ENCODE data around the gene LRRK1.

Gene LRRK1

GRCh38 chr15:100900136-100900794, 18.9 kb upstream of the LRRK1 start:
- H3K23ac ChIP-seq (ENCODE audit: low read length) = no peak overlapping the region
- peaks cover 5 to 10% of the 10 kb centered on the region in 2 experiments for H3K4me1 ChIP-seq (ENCODE audit: control insufficient read depth in 1 of 2, insufficient read depth in 2 of 2, low read length in 2 of 2)
- H2AFZ ChIP-seq (ENCODE audit: insufficient read depth, low read length, poor library complexity) = no peak overlapping the region
- no peak overlapping the region for H3K27ac ChIP-seq (ENCODE audit: low read depth, low read length)
- no peak overlapping the region for H2BK120ac ChIP-seq (ENCODE audit: insufficient read depth, low read length, poor library complexity)
- H3K9ac ChIP-seq (ENCODE audit: low read length) = no peak overlapping the region
- no peak for DNase-seq
- H3K4me3 ChIP-seq (ENCODE audit: low read depth, low read length) = no peak overlapping the region
- H3K4ac ChIP-seq (ENCODE audit: low read depth, low read length) = no peak overlapping the region
- H2BK5ac ChIP-seq (ENCODE audit: low read depth, low read length, poor library complexity) = no peak overlapping the region
- no peak overlapping the region for H4K8ac ChIP-seq (ENCODE audit: low read depth, low read length)
- no peak overlapping the region for H4K12ac ChIP-seq (ENCODE audit: low read depth, low read length)
- H3K9me3 ChIP-seq (ENCODE audit: insufficient read depth, low read depth, low read length) = no peaks in the 10 kb centered on the region
- H3K14ac ChIP-seq (ENCODE audit: low read length) = no peak overlapping the region
- H2BK12ac ChIP-seq (ENCODE audit: low read length) = no peak overlapping the region
- no peak overlapping the region for H3K18ac ChIP-seq (ENCODE audit: low read length)
- H3K36me3 ChIP-seq (ENCODE audit: control insufficient read depth in 1 of 2, insufficient read depth in 2 of 2, low read length in 2 of 2) = no peaks in the 10 kb centered on the region
- H2AK5ac ChIP-seq (ENCODE audit: low read length) = no peak overlapping the region
- no peaks in the 10 kb centered on the region for H3K79me2 ChIP-seq (ENCODE audit: control insufficient read depth, insufficient read depth, low read length, poor library complexity)
- H3K27me3 ChIP-seq (ENCODE audit: insufficient read depth, low read length) = no peaks in the 10 kb centered on the region
- H3K4me2 ChIP-seq (ENCODE audit: low read length) = no peak overlapping the region
- no CpG with 5 or more reads among the region's 13 CpGs for WGBS (ENCODE audit: extremely low coverage, insufficient coverage, insufficient read length)
- no peak overlapping the region for H4K91ac ChIP-seq (ENCODE audit: low read depth, low read length)
- peaks cover 4% of the 10 kb centered on the region for H3K79me1 ChIP-seq (ENCODE audit: low read length)

GRCh38 chr15:100900795-100901169, 18.4 kb upstream of the LRRK1 start:
- Histone ChIP-seq H3K79me1 (ENCODE audit: low read length) (no peaks in the 10 kb centered on the region), H4K8ac (ENCODE audit: low read depth, low read length) (no peak overlapping the region), H4K12ac (ENCODE audit: low read depth, low read length) (no peak overlapping the region), H3K4ac (ENCODE audit: low read depth, low read length) (no peak overlapping the region), H2AK5ac (ENCODE audit: low read length) (no peak overlapping the region), H3K4me3 (ENCODE audit: low read depth, low read length) (no peak overlapping the region), H2BK12ac (ENCODE audit: low read length) (no peak overlapping the region), H3K4me2 (ENCODE audit: low read length) (no peak overlapping the region), H3K36me3 (ENCODE audit: control insufficient read depth in 1 of 2, insufficient read depth in 2 of 2, low read length in 2 of 2) (no peaks in the 10 kb centered on the region), H2BK120ac (ENCODE audit: insufficient read depth, low read length, poor library complexity) (no peak overlapping the region), H2AFZ (ENCODE audit: insufficient read depth, low read length, poor library complexity) (no peak overlapping the region), H3K4me1 (ENCODE audit: control insufficient read depth in 1 of 2, insufficient read depth in 2 of 2, low read length in 2 of 2) (peaks cover 5 to 10% of the 10 kb centered on the region in 2 experiments), H2BK5ac (ENCODE audit: low read depth, low read length, poor library complexity) (no peak overlapping the region), H3K9ac (ENCODE audit: low read length) (no peak overlapping the region), H3K23ac (ENCODE audit: low read length) (no peak overlapping the region), H3K27ac (ENCODE audit: low read depth, low read length) (no peak overlapping the region), H3K79me2 (ENCODE audit: control insufficient read depth, insufficient read depth, low read length, poor library complexity) (no peaks in the 10 kb centered on the region), H3K9me3 (ENCODE audit: insufficient read depth, low read depth, low read length) (no peaks in the 10 kb centered on the region), H3K18ac (ENCODE audit: low read length) (no peak overlapping the region), H4K91ac (ENCODE audit: low read depth, low read length) (no peak overlapping the region), H3K14ac (ENCODE audit: low read length) (no peak overlapping the region), H3K27me3 (ENCODE audit: insufficient read depth, low read length) (no peaks in the 10 kb centered on the region)
- DNase-seq = no peak
- WGBS (ENCODE audit: extremely low coverage, insufficient coverage, insufficient read length) = no CpG with 5 or more reads among the region's 9 CpGs

- no peak overlapping the region for H3K4me2 ChIP-seq (ENCODE audit: low read length)
- H2BK120ac ChIP-seq (ENCODE audit: insufficient read depth, low read length, poor library complexity) = no peak overlapping the region
- H4K8ac ChIP-seq (ENCODE audit: low read depth, low read length) = no peak overlapping the region
- H3K27ac ChIP-seq (ENCODE audit: low read depth, low read length) = no peak overlapping the region
- no peaks in the 10 kb centered on the region for H3K79me2 ChIP-seq (ENCODE audit: control insufficient read depth, insufficient read depth, low read length, poor library complexity)
- H4K12ac ChIP-seq (ENCODE audit: low read depth, low read length) = no peak overlapping the region
- no peaks in the 10 kb centered on the region for H3K9me3 ChIP-seq (ENCODE audit: insufficient read depth, low read depth, low read length)
- peaks cover 5 to 10% of the 10 kb centered on the region in 2 experiments for H3K4me1 ChIP-seq (ENCODE audit: control insufficient read depth in 1 of 2, insufficient read depth in 2 of 2, low read length in 2 of 2)
- H2BK5ac ChIP-seq (ENCODE audit: low read depth, low read length, poor library complexity) = no peak overlapping the region
- H3K18ac ChIP-seq (ENCODE audit: low read length) = no peak overlapping the region
- no peak overlapping the region for H3K9ac ChIP-seq (ENCODE audit: low read length)
- H3K23ac ChIP-seq (ENCODE audit: low read length) = no peak overlapping the region
- H4K91ac ChIP-seq (ENCODE audit: low read depth, low read length) = no peak overlapping the region
- H2AK5ac ChIP-seq (ENCODE audit: low read length) = no peak overlapping the region
- no peak overlapping the region for H2BK12ac ChIP-seq (ENCODE audit: low read length)
- no peak overlapping the region for H3K4ac ChIP-seq (ENCODE audit: low read depth, low read length)
- no peak for DNase-seq
- no peak overlapping the region for H2AFZ ChIP-seq (ENCODE audit: insufficient read depth, low read length, poor library complexity)
- no peaks in the 10 kb centered on the region for H3K36me3 ChIP-seq (ENCODE audit: control insufficient read depth in 1 of 2, insufficient read depth in 2 of 2, low read length in 2 of 2)
- no CpG with 5 or more reads among the region's 3 CpGs for WGBS (ENCODE audit: extremely low coverage, insufficient coverage, insufficient read length)
- H3K4me3 ChIP-seq (ENCODE audit: low read depth, low read length) = no peak overlapping the region
- H3K27me3 ChIP-seq (ENCODE audit: insufficient read depth, low read length) = no peaks in the 10 kb centered on the region
- no peaks in the 10 kb centered on the region for H3K79me1 ChIP-seq (ENCODE audit: low read length)
- H3K14ac ChIP-seq (ENCODE audit: low read length) = no peak overlapping the region
Observed at GRCh38 chr15:100901296-100901695, 17.9 kb upstream of the LRRK1 start.

GRCh38 chr15:100901702-100902435, 17.3 kb upstream of the LRRK1 start:
- Histone ChIP-seq H3K9ac (ENCODE audit: low read length) (no peak overlapping the region), H3K23ac (ENCODE audit: low read length) (no peak overlapping the region), H3K4me1 (ENCODE audit: control insufficient read depth in 1 of 2, insufficient read depth in 2 of 2, low read length in 2 of 2) (peaks cover 5 to 10% of the 10 kb centered on the region in 2 experiments), H3K4ac (ENCODE audit: low read depth, low read length) (no peak overlapping the region), H3K27me3 (ENCODE audit: insufficient read depth, low read length) (no peaks in the 10 kb centered on the region), H2BK120ac (ENCODE audit: insufficient read depth, low read length, poor library complexity) (no peak overlapping the region), H3K79me2 (ENCODE audit: control insufficient read depth, insufficient read depth, low read length, poor library complexity) (no peaks in the 10 kb centered on the region), H3K18ac (ENCODE audit: low read length) (no peak overlapping the region), H4K8ac (ENCODE audit: low read depth, low read length) (no peak overlapping the region), H3K4me3 (ENCODE audit: low read depth, low read length) (no peak overlapping the region), H3K27ac (ENCODE audit: low read depth, low read length) (no peak overlapping the region), H2BK12ac (ENCODE audit: low read length) (no peak overlapping the region), H4K91ac (ENCODE audit: low read depth, low read length) (no peak overlapping the region), H2BK5ac (ENCODE audit: low read depth, low read length, poor library complexity) (no peak overlapping the region), H2AFZ (ENCODE audit: insufficient read depth, low read length, poor library complexity) (no peak overlapping the region), H4K12ac (ENCODE audit: low read depth, low read length) (no peak overlapping the region), H3K4me2 (ENCODE audit: low read length) (no peak overlapping the region), H3K36me3 (ENCODE audit: control insufficient read depth in 1 of 2, insufficient read depth in 2 of 2, low read length in 2 of 2) (no peaks in the 10 kb centered on the region), H3K14ac (ENCODE audit: low read length) (no peak overlapping the region), H3K9me3 (ENCODE audit: insufficient read depth, low read depth, low read length) (no peaks in the 10 kb centered on the region), H3K79me1 (ENCODE audit: low read length) (no peaks in the 10 kb centered on the region), H2AK5ac (ENCODE audit: low read length) (no peak overlapping the region)
- WGBS (ENCODE audit: extremely low coverage, insufficient coverage, insufficient read length) = no CpG with 5 or more reads among the region's 14 CpGs
- no peak for DNase-seq

Measured in trophoblast cell (in vitro differentiated cells and primary cell).